ENCODE measurements around the gene PHC2.

PHC2 gene

GRCh38 chr1:33284049-33284448, 146.8 kb downstream of the PHC2 start:
- no peak for TF ChIP-seq Cebpa-rat (IDR thresholded peaks at IDR 0.05)
- peaks cover 83 to 100% (median 97%) of the 10 kb centered on the region in 11 experiments for H3K36me3 ChIP-seq
- H4K20me1 ChIP-seq: peaks cover 0 to 26% (median 4%) of the 10 kb centered on the region in 11 experiments; a peak in 10 of 22 replicates

GRCh38 chr1:33282791-33283190, 148.1 kb downstream of the PHC2 start:
- Histone ChIP-seq H3K4me2 (no peak overlapping the region), H3K9me3 (replicated peaks in 1 of 11) (no peaks in the 10 kb centered on the region), H4K20me1 (peaks cover 0 to 23% (median 4%) of the 10 kb centered on the region in 11 experiments; a peak in 10 of 22 replicates), H3K27me3 (no peaks in the 10 kb centered on the region), H3K36me3 (peaks cover 83 to 100% (median 97%) of the 10 kb centered on the region in 11 experiments), H3K4me3 (no peak overlapping the region), H3K9ac (no peak overlapping the region), H3K27ac (no peak overlapping the region), H3K4me1 (peaks cover 0 to 12% (median 0%) of the 10 kb centered on the region in 10 experiments; a peak in 7 of 20 replicates)
- no peak for TF ChIP-seq Cebpa-rat (IDR thresholded peaks at IDR 0.05)

More at GRCh38 chr1:33284049-33284448, 146.8 kb downstream of the PHC2 start:
- peaks cover 0 to 10% (median 4%) of the 10 kb centered on the region in 11 experiments; a peak in 16 of 22 replicates for H3K9me3 ChIP-seq (replicated peaks in 1 of 11)
- H3K27ac ChIP-seq: no peak overlapping the region
- H3K4me3 ChIP-seq: no peak overlapping the region
- no peak overlapping the region for H3K9ac ChIP-seq
- no peak overlapping the region for H3K4me2 ChIP-seq
- peaks cover 0 to 12% (median 0%) of the 10 kb centered on the region in 10 experiments; a peak in 6 of 20 replicates for H3K4me1 ChIP-seq
- no peaks in the 10 kb centered on the region for H3K27me3 ChIP-seq

GRCh38 chr1:33281554-33282303, 149.2 kb downstream of the PHC2 start:
- Histone ChIP-seq H3K9me3 (replicated peaks in 1 of 11) (no peaks in the 10 kb centered on the region), H3K4me1 (peaks cover 0 to 3% (median 0%) of the 10 kb centered on the region in 10 experiments; a peak in 3 of 20 replicates), H3K9ac (no peak overlapping the region), H3K27ac (no peak overlapping the region), H4K20me1 (peaks cover 0 to 34% (median 11%) of the 10 kb centered on the region in 11 experiments; a peak in 11 of 22 replicates), H3K4me3 (no peak overlapping the region), H3K36me3 (peaks cover 85 to 100% (median 97%) of the 10 kb centered on the region in 11 experiments), H3K27me3 (no peaks in the 10 kb centered on the region), H3K4me2 (no peak overlapping the region)
- TF ChIP-seq Cebpa-rat (IDR thresholded peaks at IDR 0.05): no peak

- Histone ChIP-seq H3K4me2 (no peak overlapping the region), H3K36me3 (peaks cover 86 to 100% (median 94%) of the 10 kb centered on the region in 11 experiments), H4K20me1 (peaks cover 2 to 48% (median 20%) of the 10 kb centered on the region in 11 experiments; a peak in 16 of 22 replicates), H3K27ac (no peak overlapping the region), H3K9me3 (replicated peaks in 1 of 11) (no peaks in the 10 kb centered on the region), H3K4me3 (no peak overlapping the region), H3K27me3 (no peaks in the 10 kb centered on the region), H3K4me1 (no peaks in the 10 kb centered on the region; a peak in 1 of 20 replicates), H3K9ac (no peak overlapping the region)
- no peak for TF ChIP-seq Cebpa-rat (IDR thresholded peaks at IDR 0.05)
These were observed 150.7 kb downstream of the PHC2 start for GRCh38 chr1:33280091-33280661.

DNA sequence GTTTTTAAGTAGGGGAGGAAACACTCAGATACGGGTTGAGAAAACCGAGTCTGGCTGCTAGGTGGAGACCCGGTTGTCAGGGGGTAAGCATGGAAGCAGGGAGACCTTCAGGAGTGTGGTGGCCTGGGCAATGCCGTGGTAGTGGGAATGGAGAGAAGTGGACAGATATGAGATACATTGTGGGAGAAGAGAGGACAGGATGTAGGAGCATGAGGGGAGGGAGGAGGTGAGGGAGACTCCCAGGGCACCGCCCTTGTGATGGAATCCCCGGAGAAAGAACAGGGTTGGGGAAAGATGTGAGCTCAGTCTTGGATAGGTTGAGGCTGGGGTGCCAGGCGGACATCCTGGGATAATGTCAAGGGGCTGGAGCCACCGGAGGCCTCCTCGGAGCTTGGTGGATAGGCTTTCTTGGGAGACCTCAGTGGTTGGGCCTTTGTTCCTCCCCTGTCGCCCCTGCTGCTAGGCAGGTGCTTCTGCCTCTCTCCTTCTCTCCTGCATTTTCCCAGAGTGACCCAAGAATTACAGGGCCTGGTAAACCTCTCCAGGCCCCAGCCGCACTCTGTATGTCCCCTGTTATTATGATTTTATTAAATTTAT, 153.3 kb downstream of the PHC2 start:
- H3K27me3 ChIP-seq: no peaks in the 10 kb centered on the region
- peaks cover 0 to 4% (median 0%) of the 10 kb centered on the region in 10 experiments; a peak in 7 of 20 replicates for H3K4me1 ChIP-seq
- no peak for TF ChIP-seq Cebpa-rat (IDR thresholded peaks at IDR 0.05)
- no peak overlapping the region for H3K9ac ChIP-seq
- peaks cover 75 to 99% (median 89%) of the 10 kb centered on the region in 11 experiments for H3K36me3 ChIP-seq
- H3K4me3 ChIP-seq: no peak overlapping the region
- no peaks in the 10 kb centered on the region for H3K9me3 ChIP-seq (replicated peaks in 1 of 11)
- no peak overlapping the region for H3K27ac ChIP-seq
- H4K20me1 ChIP-seq: peaks cover 28 to 74% (median 46%) of the 10 kb centered on the region in 11 experiments; a peak in 20 of 22 replicates
- H3K4me2 ChIP-seq: no peak overlapping the region

- no peak overlapping the region for H3K4me3 ChIP-seq
These were observed 154.2 kb downstream of the PHC2 start for GRCh38 chr1:33276573-33277298.

GRCh38 chr1:33275706-33276572, 155.0 kb downstream of the PHC2 start:
- no peak overlapping the region for H3K4me2 ChIP-seq
- peaks cover 44 to 79% (median 58%) of the 10 kb centered on the region in 11 experiments; a peak in 21 of 22 replicates for H4K20me1 ChIP-seq
- peaks cover 63 to 98% (median 86%) of the 10 kb centered on the region in 11 experiments for H3K36me3 ChIP-seq
- peaks cover 0 to 21% (median 13%) of the 10 kb centered on the region in 10 experiments; a peak in 12 of 20 replicates for H3K4me1 ChIP-seq
- no peak for TF ChIP-seq Cebpa-rat (IDR thresholded peaks at IDR 0.05)
- no peak overlapping the region for H3K4me3 ChIP-seq
- H3K27ac ChIP-seq: no peak overlapping the region
- no peak overlapping the region for H3K9ac ChIP-seq
- no peaks in the 10 kb centered on the region for H3K27me3 ChIP-seq
- H3K9me3 ChIP-seq (replicated peaks in 1 of 11): no peaks in the 10 kb centered on the region

More at GRCh38 chr1:33276573-33277298, 154.2 kb downstream of the PHC2 start:
- no peaks in the 10 kb centered on the region for H3K9me3 ChIP-seq (replicated peaks in 1 of 11)
- TF ChIP-seq Cebpa-rat (IDR thresholded peaks at IDR 0.05): no peak
- no peak overlapping the region for H3K27ac ChIP-seq
- H3K27me3 ChIP-seq: no peaks in the 10 kb centered on the region
- H3K36me3 ChIP-seq: peaks cover 67 to 98% (median 86%) of the 10 kb centered on the region in 11 experiments
- H3K4me1 ChIP-seq: peaks cover 0 to 13% (median 5%) of the 10 kb centered on the region in 10 experiments; a peak in 10 of 20 replicates
- no peak overlapping the region for H3K4me2 ChIP-seq
- no peak overlapping the region for H3K9ac ChIP-seq
- H4K20me1 ChIP-seq: peaks cover 37 to 79% (median 52%) of the 10 kb centered on the region in 11 experiments; a peak in 21 of 22 replicates

DNA sequence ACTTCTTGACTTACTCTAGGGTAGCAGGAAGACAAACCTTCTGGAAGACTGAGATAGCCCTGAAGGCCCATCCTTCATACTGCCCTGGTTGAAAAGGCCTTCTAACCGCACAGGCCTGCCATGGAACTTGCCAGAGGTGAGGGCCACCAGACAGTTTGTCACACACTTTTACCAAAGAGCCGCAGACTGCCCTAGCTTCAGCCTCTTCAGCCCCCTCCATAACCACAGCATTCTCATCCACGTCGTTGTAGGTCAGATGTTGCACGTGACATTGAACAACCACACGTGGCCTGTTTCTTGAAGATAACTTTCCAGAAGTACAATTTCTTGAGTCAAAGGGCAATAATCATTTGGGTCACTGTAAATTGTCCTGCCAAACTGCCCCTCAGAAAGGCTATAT, 155.7 kb downstream of the PHC2 start:
- peaks cover 50 to 79% (median 65%) of the 10 kb centered on the region in 11 experiments; a peak in 21 of 22 replicates for H4K20me1 ChIP-seq
- peaks cover 0 to 27% (median 18%) of the 10 kb centered on the region in 10 experiments; a peak in 12 of 20 replicates for H3K4me1 ChIP-seq
- no peak for TF ChIP-seq Cebpa-rat (IDR thresholded peaks at IDR 0.05)
- no peaks in the 10 kb centered on the region for H3K27me3 ChIP-seq
- H3K27ac ChIP-seq: no peak overlapping the region
- H3K9ac ChIP-seq: no peak overlapping the region
- no peak overlapping the region for H3K4me2 ChIP-seq
- peaks cover 63 to 98% (median 86%) of the 10 kb centered on the region in 11 experiments for H3K36me3 ChIP-seq
- H3K9me3 ChIP-seq (replicated peaks in 1 of 11): no peaks in the 10 kb centered on the region
- no peak overlapping the region for H3K4me3 ChIP-seq
